HG03060 (cell line): Measurements from ENCODE around the gene GNPDA1.
"Not testable (repeated sequence)": the region's sequence is repeated elsewhere in the genome, so short reads cannot be mapped to it uniquely, and the experiment has no call there.

ENCODE experiments used
- ATAC-seq: cut with Tn5 transposase; IDR thresholded peaks from one replicate; pipeline ENCODE4 v1.9.1; 2021; ENCODE audit warnings: low read depth, moderate number of reproducible peaks; ENCODE audit not compliant: unreplicated experiment

Gene GNPDA1

GRCh38 chr5:142012792-142013388 is at the start of gene GNPDA1:
GNPDA1 (minus strand) TSS chr5:142013027; CDS start chr5:142012035, 992 bp downstream.
- no peak for ATAC-seq

DNA sequence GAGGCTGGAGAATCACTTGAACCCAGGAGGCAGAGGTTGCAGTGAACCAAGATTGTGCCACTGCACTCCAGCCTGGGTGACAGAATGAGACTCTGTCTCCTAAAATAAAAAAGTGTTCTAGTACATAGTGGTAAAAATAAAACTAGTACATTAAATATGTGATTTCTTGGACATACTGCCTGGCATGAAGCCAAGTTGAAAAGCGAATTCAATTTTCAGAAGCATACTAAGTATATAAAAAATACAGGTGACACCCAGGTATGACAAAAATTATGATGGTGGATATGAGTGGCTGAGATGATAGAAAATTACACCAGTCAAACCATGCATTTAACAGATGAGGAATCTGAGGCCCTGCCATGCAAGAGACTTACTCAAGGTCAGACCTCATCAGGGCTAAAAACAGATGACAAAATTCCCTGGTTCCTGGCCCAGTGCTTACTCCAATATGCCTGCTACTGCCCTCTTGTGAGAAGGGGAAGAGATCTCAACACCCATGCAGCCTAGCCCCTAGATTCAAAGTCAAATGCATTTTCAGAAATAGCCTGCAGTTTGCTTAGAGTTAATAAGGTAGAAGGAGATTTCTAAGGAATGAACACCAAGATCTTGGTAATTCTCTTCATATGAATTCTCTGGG is 46.6 kb upstream of the GNPDA1 start:
- ATAC-seq = no peak

DNA sequence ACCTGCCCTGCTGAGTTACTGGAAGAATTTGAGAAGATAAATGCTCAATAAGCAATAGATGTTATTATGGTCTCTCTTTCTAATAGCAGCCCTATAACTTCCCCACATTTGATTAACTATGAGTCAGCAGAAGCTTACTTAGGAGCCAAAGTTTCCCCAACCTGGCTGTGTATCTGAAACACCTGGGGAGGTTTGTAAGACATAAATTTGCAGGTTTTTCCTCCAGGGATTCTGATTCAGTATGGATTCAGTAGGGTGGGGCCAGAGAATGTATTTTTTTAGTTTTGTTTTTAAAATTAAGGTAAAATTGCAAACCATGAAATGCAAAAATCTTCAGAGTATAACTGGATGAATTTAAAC is 44.9 kb upstream of the GNPDA1 start:
- ATAC-seq = no peak

DNA sequence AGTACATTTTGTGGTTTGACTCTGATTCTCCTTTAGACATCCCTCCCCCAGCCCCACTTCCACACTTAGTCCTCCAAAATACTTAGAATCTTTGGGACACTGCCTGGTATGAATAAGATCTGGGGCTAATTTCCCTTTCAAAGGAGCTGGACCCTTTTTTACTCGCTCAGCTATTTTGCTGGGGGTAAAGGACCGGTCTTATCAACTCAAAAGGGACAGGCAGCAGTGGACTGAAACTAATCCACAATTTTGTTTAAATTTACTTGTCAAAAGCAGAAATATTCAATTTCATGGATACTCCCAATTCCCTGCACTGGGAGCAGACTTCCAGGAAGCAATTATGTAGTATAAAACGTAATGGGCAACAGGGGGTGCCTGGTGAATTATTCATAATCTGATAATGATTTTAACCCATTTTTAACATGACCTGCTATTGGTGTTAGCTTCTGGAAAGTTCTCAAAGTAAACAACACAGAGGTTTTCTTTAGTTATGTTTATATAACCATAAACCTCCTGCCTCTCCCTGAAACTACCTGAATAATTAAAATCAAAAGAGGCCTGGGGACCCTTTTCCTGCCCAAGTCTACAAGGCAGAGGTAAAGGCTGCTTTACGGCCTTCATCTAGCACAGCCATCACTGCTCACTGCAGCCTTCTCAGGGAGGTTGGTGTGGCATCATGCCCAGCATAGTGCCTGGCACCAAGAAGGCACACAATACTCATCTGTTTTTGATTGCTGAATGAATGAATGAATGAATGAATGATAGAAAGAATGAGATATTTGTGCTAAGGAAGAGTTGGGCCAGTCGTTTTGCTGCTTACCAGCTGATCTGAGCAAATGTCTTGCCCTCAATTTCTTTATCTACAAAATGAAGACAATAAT is 44.2 kb upstream of the GNPDA1 start:
- ATAC-seq = no peak

DNA sequence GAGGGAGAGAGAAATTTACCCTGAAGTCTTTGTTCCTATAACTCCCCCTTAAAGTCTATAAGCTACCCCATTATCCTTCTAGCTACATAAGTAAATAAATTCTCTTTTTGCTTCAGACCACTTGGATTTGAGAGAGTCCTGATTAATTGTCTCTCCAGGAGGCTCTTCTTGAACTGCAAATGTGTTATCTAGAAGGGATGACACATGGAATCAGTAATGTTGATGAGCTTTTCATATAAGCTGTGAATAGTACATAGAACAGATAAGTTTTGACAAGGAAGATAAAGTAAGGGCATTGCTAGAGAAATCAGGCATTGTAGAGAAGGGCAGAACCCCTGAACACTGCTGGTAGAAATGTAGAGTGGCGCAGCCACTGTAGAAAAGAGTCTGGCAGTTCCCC is 42.5 kb upstream of the GNPDA1 start:
- no peak for ATAC-seq

GRCh38 chr5:142053426-142054151 is 40.8 kb upstream of the GNPDA1 start:
- no peak for ATAC-seq

GRCh38 chr5:142052026-142052425 is 39.2 kb upstream of the GNPDA1 start:
- not testable (repeated sequence) for ATAC-seq

GRCh38 chr5:142048272-142048671 is 35.4 kb upstream of the GNPDA1 start:
- ATAC-seq = no peak

GRCh38 chr5:142046191-142046590 is 33.4 kb upstream of the GNPDA1 start:
- ATAC-seq = no peak

GRCh38 chr5:142040881-142041280 is 28.1 kb upstream of the GNPDA1 start:
- ATAC-seq = not testable (repeated sequence)

- ATAC-seq = no peak
These were observed 27.5 kb upstream of the GNPDA1 start for GRCh38 chr5:142040285-142040684.

DNA sequence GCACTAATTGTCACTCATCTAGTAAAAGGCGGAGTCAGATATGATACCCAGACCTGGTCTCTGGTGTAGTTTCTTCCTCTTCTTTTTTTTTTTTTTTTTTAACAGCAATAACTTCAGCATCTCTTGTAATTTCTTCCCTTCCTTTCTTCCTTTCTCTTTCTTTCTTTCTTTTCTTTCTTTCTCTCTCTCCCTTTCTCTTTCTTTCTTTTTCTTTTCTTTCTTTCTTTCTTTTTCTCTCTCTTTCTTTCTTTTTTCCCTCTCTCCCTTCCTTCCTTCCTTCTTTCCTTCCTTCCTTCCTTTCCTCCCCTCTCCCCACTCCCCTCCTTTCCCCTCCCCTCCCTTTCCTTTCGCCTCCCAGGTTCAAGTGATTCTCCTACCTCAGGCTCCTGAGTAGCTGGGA is 25.9 kb upstream of the GNPDA1 start:
- ATAC-seq = no peak

- not testable (repeated sequence) for ATAC-seq
These were observed 24.8 kb upstream of the GNPDA1 start for GRCh38 chr5:142037599-142037998.

- no peak for ATAC-seq
These were observed 24.1 kb upstream of the GNPDA1 start for GRCh38 chr5:142036918-142037317.

DNA sequence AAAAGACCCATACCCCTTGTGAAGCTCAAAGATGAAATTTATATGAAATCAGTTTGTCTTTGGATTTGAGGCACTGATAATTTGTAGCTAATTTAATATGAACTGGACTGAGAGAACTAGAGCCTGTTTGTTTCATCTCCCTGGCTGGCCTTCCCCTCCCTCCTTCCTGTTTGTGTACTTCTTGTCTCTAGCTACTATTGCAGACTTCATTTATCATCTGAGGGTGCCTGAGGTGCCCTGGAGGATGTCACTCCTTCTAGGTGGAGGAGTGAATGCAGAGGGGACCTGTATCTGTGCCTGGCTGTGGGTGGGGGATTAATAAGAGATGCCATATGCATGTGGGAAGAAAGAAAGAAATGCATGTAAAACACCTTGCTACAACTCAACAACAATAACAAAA is 22.2 kb upstream of the GNPDA1 start:
- no peak for ATAC-seq

- not testable (repeated sequence) for ATAC-seq
These were observed 21.1 kb upstream of the GNPDA1 start for GRCh38 chr5:142033632-142034567.

- ATAC-seq = no peak
These were observed 20.2 kb upstream of the GNPDA1 start for GRCh38 chr5:142032747-142033631.

DNA sequence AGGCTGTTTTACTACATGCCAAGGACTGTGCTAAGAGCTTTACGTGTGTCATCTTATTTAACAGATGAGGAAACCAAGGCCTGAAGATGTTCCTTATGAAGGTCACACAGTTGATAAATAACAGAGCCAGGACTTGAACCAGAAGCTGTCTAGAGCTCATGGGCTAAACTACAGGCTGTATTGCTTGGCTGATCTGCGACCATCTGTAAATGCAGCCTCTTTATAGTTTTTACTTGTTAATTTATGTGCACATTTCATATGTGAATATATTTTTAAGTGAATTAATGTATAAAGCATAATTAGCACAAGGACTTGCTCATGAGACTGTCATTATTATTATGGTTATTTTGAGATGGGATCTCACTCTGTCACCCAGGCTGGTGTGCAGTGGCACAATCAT is 19.3 kb upstream of the GNPDA1 start:
- ATAC-seq = no peak

DNA sequence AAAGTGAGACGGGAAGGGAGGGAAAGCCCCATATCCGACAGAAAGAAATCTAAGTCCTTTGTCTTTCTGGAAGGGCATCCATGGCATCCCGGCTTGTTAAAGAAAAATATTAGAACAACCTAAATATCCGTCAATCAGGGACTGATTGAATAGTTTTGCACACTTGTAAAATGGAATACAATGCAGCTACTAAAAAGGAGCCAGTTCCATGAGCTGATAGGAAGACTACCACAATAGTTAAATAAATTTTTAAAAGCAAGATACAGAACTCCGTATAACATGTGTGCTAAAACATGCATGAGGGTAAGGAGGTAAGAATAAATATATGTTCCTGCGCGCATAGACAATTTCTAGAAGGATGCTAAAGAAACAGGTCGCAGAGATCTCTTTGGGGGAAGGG is 12.8 kb upstream of the GNPDA1 start:
- ATAC-seq = no peak
